ENCODE measurements around the gene HCK. TPM values are rescaled to one million over a fixed set of nuclear protein-coding genes. Genes with fewer than 3 reads are reported as not detected.
"Not testable (repeated sequence)": the region's sequence is repeated elsewhere in the genome, so short reads cannot be mapped to it uniquely, and the experiment has no call there.

HCK gene
- total RNA-seq, 1 donor from 2014 or later, result 49.0 TPM

DNA sequence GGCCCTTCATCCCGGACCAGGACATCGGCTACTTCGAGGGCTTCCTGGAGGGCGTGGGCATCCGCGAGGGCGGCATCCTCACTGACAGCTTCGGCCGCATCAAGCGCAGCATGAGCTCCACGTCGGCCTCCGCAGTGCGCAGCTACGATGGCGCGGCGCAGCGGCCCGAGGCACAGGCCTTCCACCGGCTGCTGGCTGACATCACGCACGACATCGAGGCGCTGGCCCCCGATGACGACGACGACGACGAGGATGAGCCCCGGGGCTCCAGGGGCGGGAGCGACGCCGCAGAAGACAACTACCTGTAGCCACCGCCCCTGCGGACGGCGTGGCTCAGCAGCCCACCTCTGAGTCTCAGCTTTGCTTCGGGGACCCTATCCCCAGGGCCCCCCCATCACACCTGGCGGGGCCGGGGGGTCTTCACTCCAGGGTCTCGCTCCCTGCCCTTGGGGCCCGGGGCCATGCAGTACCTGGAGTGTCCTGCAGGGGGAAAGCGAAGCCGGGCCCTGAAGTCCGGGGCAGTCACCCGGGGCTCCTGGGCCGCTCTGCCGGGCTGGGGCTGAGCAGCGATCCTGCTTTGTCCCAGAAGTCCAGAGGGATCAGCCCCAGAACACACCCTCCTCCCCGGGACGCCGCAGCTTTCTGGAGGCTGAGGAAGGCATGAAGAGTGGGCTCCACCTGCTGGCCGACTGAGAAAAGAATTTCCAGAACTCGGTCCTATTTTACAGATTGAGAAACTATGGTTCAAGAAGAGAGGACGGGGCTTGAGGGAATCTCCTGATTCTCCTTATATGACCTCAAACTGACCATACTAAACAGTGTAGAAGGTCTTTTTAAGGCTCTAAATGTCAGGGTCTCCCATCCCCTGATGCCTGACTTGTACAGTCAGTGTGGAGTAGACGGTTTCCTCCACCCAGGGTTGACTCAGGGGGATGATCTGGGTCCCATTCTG is 20.8 kb upstream of the HCK start:
- Histone ChIP-seq H3K36me3 (no peaks in the 10 kb centered on the region), H3K27ac (no peak overlapping the region), H3K4me1 (peaks cover 15% of the 10 kb centered on the region), H3K27me3 (peaks cover 2% of the 10 kb centered on the region), H3K9me3 (no peaks in the 10 kb centered on the region), H3K4me3 (peak overlapping the region; percentile 25)
- DNase-seq (peak; percentile 87), ATAC-seq (peak; percentile 89)
- intact Hi-C loops (cut with DNase I), result no loop called here
- TF ChIP-seq, protein P1, sequence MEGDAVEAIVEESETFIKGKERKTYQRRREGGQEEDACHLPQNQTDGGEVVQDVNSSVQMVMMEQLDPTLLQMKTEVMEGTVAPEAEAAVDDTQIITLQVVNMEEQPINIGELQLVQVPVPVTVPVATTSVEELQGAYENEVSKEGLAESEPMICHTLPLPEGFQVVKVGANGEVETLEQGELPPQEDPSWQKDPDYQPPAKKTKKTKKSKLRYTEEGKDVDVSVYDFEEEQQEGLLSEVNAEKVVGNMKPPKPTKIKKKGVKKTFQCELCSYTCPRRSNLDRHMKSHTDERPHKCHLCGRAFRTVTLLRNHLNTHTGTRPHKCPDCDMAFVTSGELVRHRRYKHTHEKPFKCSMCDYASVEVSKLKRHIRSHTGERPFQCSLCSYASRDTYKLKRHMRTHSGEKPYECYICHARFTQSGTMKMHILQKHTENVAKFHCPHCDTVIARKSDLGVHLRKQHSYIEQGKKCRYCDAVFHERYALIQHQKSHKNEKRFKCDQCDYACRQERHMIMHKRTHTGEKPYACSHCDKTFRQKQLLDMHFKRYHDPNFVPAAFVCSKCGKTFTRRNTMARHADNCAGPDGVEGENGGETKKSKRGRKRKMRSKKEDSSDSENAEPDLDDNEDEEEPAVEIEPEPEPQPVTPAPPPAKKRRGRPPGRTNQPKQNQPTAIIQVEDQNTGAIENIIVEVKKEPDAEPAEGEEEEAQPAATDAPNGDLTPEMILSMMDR (IDR thresholded peaks at IDR 0.05), result peak; percentile 93

DNA sequence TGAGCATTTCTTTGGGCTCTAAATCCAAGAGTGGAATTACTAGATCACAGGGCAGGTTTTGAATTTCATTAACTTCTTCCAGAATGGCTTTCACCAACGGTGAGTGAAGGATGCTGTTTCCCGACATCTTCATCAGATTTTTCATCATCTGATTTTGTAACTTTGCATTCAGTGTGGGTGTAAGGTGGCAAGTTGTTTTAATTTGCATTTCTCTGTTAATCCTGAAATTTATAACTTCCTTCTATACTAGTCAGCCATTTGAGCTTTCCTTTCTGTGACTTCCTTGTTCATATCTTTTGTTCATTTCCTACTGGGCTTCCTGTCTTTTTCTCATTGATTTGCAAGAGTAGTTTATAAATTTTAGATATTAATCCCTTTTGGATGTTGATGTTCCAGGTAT is 18.7 kb upstream of the HCK start:
- TF ChIP-seq, protein P1 (IDR thresholded peaks at IDR 0.05), result no peak
- DNase-seq (no peak), ATAC-seq (no peak)
- Histone ChIP-seq H3K4me3 (no peak overlapping the region), H3K27ac (no peak overlapping the region), H3K4me1 (peaks cover 15% of the 10 kb centered on the region), H3K36me3 (no peaks in the 10 kb centered on the region), H3K27me3 (peaks cover 9% of the 10 kb centered on the region), H3K9me3 (no peaks in the 10 kb centered on the region)
- intact Hi-C loops (cut with DNase I), result no loop called here

DNA sequence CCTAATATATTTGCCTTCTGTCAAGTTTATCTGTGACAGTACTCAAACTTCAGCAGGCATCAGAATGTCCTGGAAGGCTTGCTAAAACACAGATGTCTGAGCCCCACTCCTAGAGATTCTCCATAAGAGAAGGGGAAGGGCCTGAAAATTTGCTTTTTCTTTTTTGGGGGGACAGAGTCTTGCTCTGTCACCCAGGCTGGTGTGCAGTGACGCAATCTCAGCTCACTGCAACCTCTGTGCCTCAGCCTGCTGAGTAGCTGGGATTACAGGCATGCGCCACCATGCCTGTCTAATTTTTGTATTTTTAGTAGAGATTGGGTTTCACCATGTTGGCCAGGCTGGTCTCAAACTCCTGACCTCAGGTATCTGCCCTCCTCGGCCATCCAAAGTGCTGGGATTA is 18.3 kb upstream of the HCK start:
- H3K4me3 ChIP-seq; H3K27ac ChIP-seq; H3K9me3 ChIP-seq; ATAC-seq; DNase-seq; H3K36me3 ChIP-seq; intact Hi-C loops (cut with DNase I): not testable (repeated sequence)
- Histone ChIP-seq H3K27me3 (peaks cover 13% of the 10 kb centered on the region), H3K4me1 (peaks cover 15% of the 10 kb centered on the region)

DNA sequence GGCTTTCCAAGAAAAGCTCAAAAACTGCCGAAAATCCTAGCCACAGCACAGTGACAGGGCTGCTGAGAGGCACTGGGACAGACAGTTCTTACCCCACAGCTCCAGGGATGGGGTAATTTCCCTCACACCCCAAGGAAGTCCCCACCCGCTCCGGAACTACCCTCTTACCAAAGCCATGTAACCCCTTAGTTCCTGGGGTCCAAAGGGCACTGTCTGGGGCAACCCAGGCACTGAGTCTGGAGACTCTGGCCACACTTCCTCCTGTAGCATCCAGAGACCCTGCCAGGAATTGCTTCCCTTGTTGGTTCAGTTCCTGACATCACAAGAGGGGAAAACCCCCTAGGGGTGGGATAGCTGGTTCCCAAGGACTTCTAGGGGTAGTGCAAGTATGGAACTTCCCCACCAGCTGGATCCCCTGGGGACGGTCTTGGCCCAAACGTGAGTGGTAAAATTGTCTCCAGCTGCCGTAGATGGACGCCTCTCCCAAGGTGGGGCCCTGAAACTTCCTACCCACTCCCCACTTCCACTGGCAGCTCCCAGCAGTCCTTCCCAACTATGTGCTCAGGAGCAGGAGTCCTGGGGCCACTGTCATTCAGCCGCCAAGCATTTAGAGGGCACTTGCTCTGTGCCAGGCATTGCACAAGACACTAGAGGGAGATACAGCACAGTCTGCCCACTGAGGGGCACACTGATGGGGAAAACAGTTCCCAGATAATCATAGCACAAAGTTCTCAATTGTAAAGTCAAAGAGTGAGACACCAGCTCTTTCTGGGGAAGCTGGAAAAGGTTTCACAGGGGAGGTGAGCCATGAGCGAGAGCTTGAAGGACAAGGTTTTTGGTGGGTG is 17.2 kb upstream of the HCK start:
- Histone ChIP-seq H3K4me3 (no peak overlapping the region), H3K27me3 (peaks cover 18% of the 10 kb centered on the region), H3K9me3 (no peaks in the 10 kb centered on the region), H3K4me1 (peaks cover 15% of the 10 kb centered on the region), H3K27ac (no peak overlapping the region), H3K36me3 (no peaks in the 10 kb centered on the region)
- intact Hi-C loops (cut with DNase I), result no loop called here
- ATAC-seq (peak; percentile 62), DNase-seq (no peak)
- TF ChIP-seq, protein P1 (IDR thresholded peaks at IDR 0.05), result no peak

DNA sequence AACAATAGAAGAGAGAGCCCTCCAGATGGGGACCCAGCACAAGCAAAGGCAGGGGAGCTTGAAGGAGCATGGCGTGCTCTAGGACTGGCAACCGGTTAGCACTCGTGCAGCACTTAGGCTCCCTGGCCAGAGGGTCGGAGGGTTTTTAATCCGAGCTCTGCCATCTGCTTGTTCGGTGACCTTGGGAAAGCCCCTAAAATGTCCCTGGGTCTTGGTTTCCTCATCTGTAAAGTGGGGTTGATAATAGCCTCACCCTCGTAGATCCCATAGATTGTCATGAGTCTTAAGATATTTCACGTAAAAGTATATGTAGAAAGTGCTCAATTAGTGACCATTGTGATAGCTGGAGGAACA is 16.6 kb upstream of the HCK start:
- Histone ChIP-seq H3K27me3 (peaks cover 18% of the 10 kb centered on the region), H3K36me3 (no peaks in the 10 kb centered on the region), H3K9me3 (no peaks in the 10 kb centered on the region), H3K4me3 (no peak overlapping the region), H3K27ac (no peak overlapping the region), H3K4me1 (peaks cover 15% of the 10 kb centered on the region)
- DNase-seq (no peak), ATAC-seq (no peak)
- TF ChIP-seq, protein P1 (IDR thresholded peaks at IDR 0.05), result no peak
- intact Hi-C loops (cut with DNase I), result no loop called here

DNA sequence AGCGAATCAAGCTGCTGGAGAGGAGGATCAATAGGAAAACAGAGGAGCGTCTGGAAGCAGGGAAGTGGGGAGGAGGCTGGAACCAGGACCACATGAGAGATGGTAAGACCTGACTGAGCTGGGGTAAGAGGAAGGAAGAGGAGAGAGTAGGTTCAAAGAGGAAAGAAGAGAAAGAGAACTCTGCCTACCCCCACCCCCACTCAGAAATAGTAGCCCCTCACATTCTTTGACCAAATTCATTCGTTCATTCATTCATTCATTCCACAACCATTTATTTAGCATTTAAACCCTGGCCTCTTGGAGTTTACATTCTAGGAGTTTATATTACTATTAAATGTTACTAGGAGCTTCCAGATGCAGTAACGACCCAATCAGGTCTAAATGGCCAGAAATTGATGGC is 15.8 kb upstream of the HCK start:
- H3K36me3 ChIP-seq, result no peaks in the 10 kb centered on the region
- DNase-seq (no peak), ATAC-seq (no peak)
- TF ChIP-seq, protein P1 (IDR thresholded peaks at IDR 0.05), result no peak
- H3K27ac ChIP-seq, result no peak overlapping the region
- no peaks in the 10 kb centered on the region for H3K9me3 ChIP-seq
- H3K4me3 ChIP-seq, result no peak overlapping the region
- H3K27me3 ChIP-seq, result peaks cover 18% of the 10 kb centered on the region
- peaks cover 12% of the 10 kb centered on the region for H3K4me1 ChIP-seq
- intact Hi-C loops (cut with DNase I), result no loop called here
